Epithelial cell of prostate (primary cell): ENCODE measurements around the gene IMPDH1.

ENCODE experiments used
- DNase-seq: peaks from one replicate; pipeline ENCODE4 v3.0.0-alpha.2; 2011; ENCODE audit warnings: low read depth, low spot score
- H3K27ac ChIP-seq: fragments of 450-650 bp; 2 replicates; pipeline ENCODE4 v1.5.1; 2017; ENCODE audit warnings: mild to moderate bottlenecking

IMPDH1 gene

GRCh38 chr7:128389618-128390329 lies 20.0 kb downstream of the IMPDH1 start:
- no peak for DNase-seq
- no peak overlapping the region for H3K27ac ChIP-seq

- H3K27ac ChIP-seq = no peak overlapping the region
Observed at GRCh38 chr7:128389085-128389617, 20.6 kb downstream of the IMPDH1 start.

GRCh38 chr7:128388145-128388485 lies 21.7 kb downstream of the IMPDH1 start:
- DNase-seq = no peak
- no peak overlapping the region for H3K27ac ChIP-seq

More at GRCh38 chr7:128389085-128389617, 20.6 kb downstream of the IMPDH1 start:
- DNase-seq = no peak

GRCh38 chr7:128387216-128388144 lies 22.3 kb downstream of the IMPDH1 start:
- no peak for DNase-seq

GRCh38 chr7:128385988-128386925 lies 23.5 kb downstream of the IMPDH1 start:
- no peak for DNase-seq
- no peak overlapping the region for H3K27ac ChIP-seq

More at GRCh38 chr7:128387216-128388144, 22.3 kb downstream of the IMPDH1 start:
- H3K27ac ChIP-seq = no peak overlapping the region

- H3K27ac ChIP-seq = no peak overlapping the region
- DNase-seq = no peak
Observed at GRCh38 chr7:128384726-128385125, 25.1 kb downstream of the IMPDH1 start.

- H3K27ac ChIP-seq = no peak overlapping the region
- no peak for DNase-seq
Observed at GRCh38 chr7:128383776-128384175, 26.0 kb downstream of the IMPDH1 start.

- DNase-seq = peak; percentile 39
- peak overlapping the region; percentile 40 for H3K27ac ChIP-seq
Observed at GRCh38 chr7:128381161-128381821, 28.5 kb downstream of the IMPDH1 start.

GRCh38 chr7:128380483-128381106 lies 29.2 kb downstream of the IMPDH1 start:
- DNase-seq = no peak

GRCh38 chr7:128379900-128380479 lies 29.8 kb downstream of the IMPDH1 start:
- no peak for DNase-seq
- no peak overlapping the region for H3K27ac ChIP-seq

More at GRCh38 chr7:128380483-128381106, 29.2 kb downstream of the IMPDH1 start:
- peak overlapping the region; percentile 40 for H3K27ac ChIP-seq

GRCh38 chr7:128378637-128379036 lies 31.1 kb downstream of the IMPDH1 start:
- no peak for DNase-seq
- H3K27ac ChIP-seq = no peak overlapping the region

GRCh38 chr7:128376077-128376476 lies 33.7 kb downstream of the IMPDH1 start:
- no peak overlapping the region for H3K27ac ChIP-seq
- no peak for DNase-seq

GRCh38 chr7:128374041-128374440 lies 35.7 kb downstream of the IMPDH1 start:
- H3K27ac ChIP-seq = no peak overlapping the region
- no peak for DNase-seq

- no peak overlapping the region for H3K27ac ChIP-seq
- no peak for DNase-seq
Observed at GRCh38 chr7:128373606-128374005, 36.2 kb downstream of the IMPDH1 start.

GRCh38 chr7:128370491-128370890 lies 39.3 kb downstream of the IMPDH1 start:
- no peak overlapping the region for H3K27ac ChIP-seq
- no peak for DNase-seq

- DNase-seq = no peak
- peak overlapping the region; percentile 50 for H3K27ac ChIP-seq
Observed at GRCh38 chr7:128366986-128367385, 42.8 kb downstream of the IMPDH1 start.

GRCh38 chr7:128366300-128366699 lies 43.5 kb downstream of the IMPDH1 start:
- peak overlapping the region; percentile 50 for H3K27ac ChIP-seq

GRCh38 chr7:128365432-128365831 lies 44.4 kb downstream of the IMPDH1 start:
- H3K27ac ChIP-seq = no peak overlapping the region
- DNase-seq = no peak

More at GRCh38 chr7:128366300-128366699, 43.5 kb downstream of the IMPDH1 start:
- DNase-seq = peak; percentile 45
